ENCODE measurements around the gene MBNL3. TPM values are rescaled to one million over a fixed set of nuclear protein-coding genes. Genes with fewer than 3 reads are reported as not detected.
A peak's percentile ranks its signal among the peaks of the same experiment; 100 is the strongest.

The MBNL3 gene
- total RNA-seq, 1 experiment from 2014 or later: 5.1 TPM

DNA sequence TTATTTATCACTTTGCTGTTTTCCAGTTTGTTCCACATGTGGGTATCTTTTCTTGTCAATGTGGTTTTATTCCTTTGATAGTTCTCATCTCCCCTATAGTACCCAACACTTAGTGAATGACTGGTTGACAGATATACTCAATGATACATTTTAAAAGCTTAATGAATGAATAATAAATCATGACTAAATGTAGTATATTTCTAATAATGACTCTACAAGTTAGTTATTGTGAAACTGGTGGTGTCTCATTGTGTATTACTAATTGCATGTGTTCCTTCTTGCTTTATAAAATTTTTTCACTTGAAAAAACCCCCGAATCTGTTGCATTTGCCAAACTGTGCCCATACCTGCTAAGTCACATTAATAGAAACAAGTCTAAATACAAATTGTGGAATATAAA lies 95.4 kb downstream of the MBNL3 start:
- Histone ChIP-seq H3K27me3 (ENCODE audit: control insufficient read depth, insufficient read depth, low read length) (no peaks in the 10 kb centered on the region), H3K4me3 (ENCODE audit: insufficient read depth, low read depth, low read length) (no peak overlapping the region), H3K36me3 (replicated peaks; ENCODE audit: control insufficient read depth, insufficient read depth, low read length) (no peaks in the 10 kb centered on the region)
- DNase-seq: no peak

DNA sequence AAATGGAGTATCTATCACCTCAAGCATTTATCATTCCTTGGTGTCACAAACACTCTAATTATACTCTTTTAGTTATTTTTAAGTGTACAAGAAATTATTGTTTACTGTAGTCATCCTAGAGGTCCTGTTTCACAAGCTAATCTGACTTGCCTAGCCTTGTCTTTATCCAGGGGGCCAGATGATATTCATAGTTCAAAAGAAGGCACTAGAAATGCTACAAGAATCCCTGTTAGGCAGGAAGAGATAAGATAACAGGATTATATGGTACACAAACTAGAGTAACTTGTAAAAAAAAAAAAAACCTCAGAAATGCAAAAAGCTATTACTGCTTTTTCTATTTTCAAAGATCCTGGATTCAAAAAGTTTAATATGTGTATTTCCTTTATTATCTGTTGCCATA lies 95.8 kb downstream of the MBNL3 start:
- H3K4me3 ChIP-seq (ENCODE audit: insufficient read depth, low read depth, low read length): no peak overlapping the region
- no peak for DNase-seq
- no peaks in the 10 kb centered on the region for H3K36me3 ChIP-seq (replicated peaks; ENCODE audit: control insufficient read depth, insufficient read depth, low read length)
- H3K27me3 ChIP-seq (ENCODE audit: control insufficient read depth, insufficient read depth, low read length): no peaks in the 10 kb centered on the region

DNA sequence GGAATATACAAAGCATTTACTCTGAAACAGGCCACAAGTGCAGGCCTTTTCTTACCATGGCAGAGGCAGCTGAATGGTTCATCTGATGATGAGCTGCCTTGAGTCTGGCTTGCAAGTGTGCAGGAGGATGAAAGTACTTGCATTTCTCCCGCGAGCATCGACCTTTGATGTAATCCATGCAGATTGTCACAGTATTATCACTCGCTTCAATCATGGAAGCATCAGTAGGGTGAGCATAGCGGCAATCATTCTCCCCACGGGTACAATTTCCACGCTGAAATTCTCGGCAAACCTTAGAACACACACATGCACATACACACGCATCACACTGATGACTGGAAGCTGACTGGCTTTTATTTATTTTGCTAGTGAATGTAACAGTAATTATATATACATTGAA lies 98.0 kb downstream of the MBNL3 start:
- Histone ChIP-seq H3K36me3 (replicated peaks; ENCODE audit: control insufficient read depth, insufficient read depth, low read length) (no peaks in the 10 kb centered on the region), H3K27me3 (ENCODE audit: control insufficient read depth, insufficient read depth, low read length) (no peaks in the 10 kb centered on the region), H3K4me3 (ENCODE audit: insufficient read depth, low read depth, low read length) (no peak overlapping the region)
- DNase-seq: no peak

DNA sequence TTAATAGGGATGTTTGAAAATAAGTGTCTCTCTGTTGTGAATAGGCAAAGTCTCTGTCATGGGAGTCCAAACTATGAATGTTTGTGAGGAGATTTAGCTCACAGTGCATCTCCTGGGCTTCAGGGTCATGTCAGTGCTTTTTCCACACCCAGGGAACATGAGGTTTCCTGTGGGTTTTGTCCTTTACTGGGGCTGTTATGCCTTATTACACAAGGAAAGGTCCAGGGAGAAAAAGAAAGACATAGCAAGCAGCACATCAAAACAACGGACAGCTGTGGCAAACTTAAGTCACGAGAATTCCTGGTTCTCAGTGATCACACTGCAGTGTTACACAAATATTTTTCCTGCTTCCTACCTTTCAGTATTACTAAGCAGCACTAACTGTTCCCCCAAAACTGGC lies 99.4 kb downstream of the MBNL3 start:
- no peaks in the 10 kb centered on the region for H3K36me3 ChIP-seq (replicated peaks; ENCODE audit: control insufficient read depth, insufficient read depth, low read length)
- no peaks in the 10 kb centered on the region for H3K27me3 ChIP-seq (ENCODE audit: control insufficient read depth, insufficient read depth, low read length)
- DNase-seq: no peak
- H3K4me3 ChIP-seq (ENCODE audit: insufficient read depth, low read depth, low read length): no peak overlapping the region

DNA sequence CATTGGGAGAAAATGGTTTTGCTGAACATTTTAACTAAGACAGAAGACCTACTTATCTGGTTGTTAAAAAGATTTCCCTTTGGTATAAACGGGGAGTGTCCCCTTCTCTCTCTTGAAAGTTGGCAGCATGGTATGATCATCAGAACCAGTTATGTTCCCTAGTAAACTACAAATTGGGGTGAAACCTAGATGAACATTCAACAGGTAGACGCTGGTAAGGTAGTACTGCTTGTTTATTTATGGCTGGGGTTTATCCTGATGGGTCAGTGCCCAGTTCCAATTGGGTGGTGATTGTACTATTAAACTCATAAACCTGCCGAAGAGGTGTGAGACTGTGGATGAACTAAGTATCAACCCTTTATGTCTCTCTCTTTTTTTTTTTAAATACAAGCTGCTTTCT lies 100.5 kb downstream of the MBNL3 start:
- Histone ChIP-seq H3K36me3 (replicated peaks; ENCODE audit: control insufficient read depth, insufficient read depth, low read length) (no peaks in the 10 kb centered on the region), H3K27me3 (ENCODE audit: control insufficient read depth, insufficient read depth, low read length) (no peaks in the 10 kb centered on the region), H3K4me3 (ENCODE audit: insufficient read depth, low read depth, low read length) (no peak overlapping the region)
- DNase-seq: no peak

DNA sequence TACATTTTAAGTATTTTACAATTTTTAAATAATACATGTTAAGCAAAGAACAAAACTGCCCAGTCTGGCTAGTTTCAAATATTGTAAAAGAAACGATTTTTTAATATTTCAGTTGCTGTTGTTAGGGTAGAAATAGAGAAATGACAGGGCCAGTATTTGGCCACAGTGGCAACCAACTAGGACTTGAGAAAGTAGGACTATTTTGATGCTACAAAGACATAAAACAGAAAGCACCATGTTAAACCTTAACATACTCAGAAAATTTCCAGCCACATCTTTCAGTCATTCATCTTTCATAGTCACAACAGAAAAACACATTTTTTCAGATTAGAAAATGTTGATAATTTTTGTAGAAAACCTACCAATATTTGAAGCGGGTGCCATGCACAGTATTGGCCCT lies 104.5 kb downstream of the MBNL3 start:
- H3K36me3 ChIP-seq (replicated peaks; ENCODE audit: control insufficient read depth, insufficient read depth, low read length): no peaks in the 10 kb centered on the region
- H3K4me3 ChIP-seq (ENCODE audit: insufficient read depth, low read depth, low read length): no peak overlapping the region
- DNase-seq: no peak
- H3K27me3 ChIP-seq (ENCODE audit: control insufficient read depth, insufficient read depth, low read length): no peaks in the 10 kb centered on the region

DNA sequence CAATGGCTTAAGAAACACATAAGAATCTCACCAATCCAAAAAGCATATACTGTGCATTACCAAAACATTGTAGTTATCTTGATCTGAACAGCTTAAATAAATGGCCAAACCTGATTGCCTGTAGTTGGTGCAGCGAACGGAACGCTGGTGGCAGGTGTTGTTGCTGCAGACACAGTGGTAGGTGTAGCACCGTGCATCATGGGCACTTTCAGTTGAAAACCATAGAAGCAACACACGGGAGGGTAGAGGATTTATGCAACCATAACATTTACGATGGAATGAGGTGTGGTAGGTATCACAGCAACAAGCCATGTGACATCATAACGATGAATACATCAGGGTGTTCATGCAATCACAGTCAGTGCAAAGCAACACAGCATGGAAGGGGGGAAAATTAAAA lies 106.8 kb downstream of the MBNL3 start:
- no peak for DNase-seq
- H3K4me3 ChIP-seq (ENCODE audit: insufficient read depth, low read depth, low read length): no peak overlapping the region
- no peaks in the 10 kb centered on the region for H3K36me3 ChIP-seq (replicated peaks; ENCODE audit: control insufficient read depth, insufficient read depth, low read length)
- no peaks in the 10 kb centered on the region for H3K27me3 ChIP-seq (ENCODE audit: control insufficient read depth, insufficient read depth, low read length)

DNA sequence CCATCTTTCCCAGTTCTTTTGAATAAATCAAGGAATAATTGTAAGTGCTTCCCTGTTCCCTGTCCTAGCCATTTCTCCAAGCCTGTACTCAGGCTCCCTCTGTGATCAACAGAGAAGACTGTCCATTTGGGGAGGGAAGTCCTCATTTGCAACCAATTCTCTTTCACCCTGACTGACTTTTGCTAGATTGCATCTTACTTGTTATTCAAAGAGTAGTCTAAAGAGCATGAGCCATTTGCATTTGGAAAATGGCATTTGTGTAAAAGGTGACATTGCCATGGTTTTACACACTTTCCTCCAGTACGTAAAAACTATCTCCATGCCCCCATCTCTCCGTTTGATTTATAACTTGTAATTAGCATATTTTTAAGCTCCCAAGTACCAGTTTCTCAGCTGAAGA lies 110.6 kb downstream of the MBNL3 start:
- Histone ChIP-seq H3K4me3 (ENCODE audit: insufficient read depth, low read depth, low read length) (no peak overlapping the region), H3K27me3 (ENCODE audit: control insufficient read depth, insufficient read depth, low read length) (no peaks in the 10 kb centered on the region)
- no peak for DNase-seq

DNA sequence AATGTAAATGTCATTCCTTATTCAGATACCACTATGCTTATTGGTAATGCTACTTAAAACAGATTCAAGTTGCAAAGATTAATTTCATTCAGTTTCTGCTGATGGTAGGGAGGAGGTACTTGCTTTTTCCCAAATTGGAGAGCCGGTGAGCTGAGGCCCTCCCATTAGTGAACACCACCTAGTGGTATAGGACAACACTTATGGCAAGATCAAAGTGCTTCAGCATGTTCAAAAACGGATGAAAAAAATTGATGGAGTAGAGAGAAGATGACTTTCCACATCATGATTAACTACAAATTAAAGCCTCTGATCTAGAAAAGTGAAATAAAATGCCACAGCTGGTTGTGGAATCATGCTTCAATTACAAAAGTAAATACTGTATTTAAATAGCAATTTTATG lies 112.9 kb downstream of the MBNL3 start:
- peaks cover 4% of the 10 kb centered on the region; the same call in 1 of the 2 replicates for H3K27me3 ChIP-seq (ENCODE audit: control insufficient read depth, insufficient read depth, low read length)
- no peaks in the 10 kb centered on the region for H3K36me3 ChIP-seq (replicated peaks; ENCODE audit: control insufficient read depth, insufficient read depth, low read length)
- DNase-seq: peak; percentile 8
- no peak overlapping the region for H3K4me3 ChIP-seq (ENCODE audit: insufficient read depth, low read depth, low read length)

More for the DNA sequence above, 110.6 kb downstream of the MBNL3 start:
- H3K36me3 ChIP-seq (replicated peaks; ENCODE audit: control insufficient read depth, insufficient read depth, low read length): no peaks in the 10 kb centered on the region

DNA sequence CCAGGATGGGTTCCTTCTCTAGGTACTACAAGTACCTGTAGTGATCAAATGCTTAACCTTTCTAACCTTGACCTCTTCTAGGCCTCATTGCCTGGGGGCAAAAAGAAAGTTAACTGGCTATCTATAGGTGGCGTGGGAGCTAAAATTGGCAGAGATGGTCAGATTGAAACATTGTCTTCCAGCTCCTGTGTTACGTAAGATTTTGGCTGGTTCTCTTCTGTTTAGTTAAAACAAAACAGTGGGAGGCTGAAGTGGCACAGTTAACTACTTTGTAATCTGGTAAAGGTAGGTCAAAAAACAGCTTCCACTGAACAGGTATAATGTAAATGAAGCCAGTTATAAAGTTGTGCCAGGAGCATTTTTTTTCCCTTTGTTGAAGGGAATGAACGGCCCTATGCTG lies 115.2 kb downstream of the MBNL3 start:
- Histone ChIP-seq H3K36me3 (replicated peaks; ENCODE audit: control insufficient read depth, insufficient read depth, low read length) (no peaks in the 10 kb centered on the region), H3K4me3 (ENCODE audit: insufficient read depth, low read depth, low read length) (no peak overlapping the region)
- DNase-seq: no peak

DNA sequence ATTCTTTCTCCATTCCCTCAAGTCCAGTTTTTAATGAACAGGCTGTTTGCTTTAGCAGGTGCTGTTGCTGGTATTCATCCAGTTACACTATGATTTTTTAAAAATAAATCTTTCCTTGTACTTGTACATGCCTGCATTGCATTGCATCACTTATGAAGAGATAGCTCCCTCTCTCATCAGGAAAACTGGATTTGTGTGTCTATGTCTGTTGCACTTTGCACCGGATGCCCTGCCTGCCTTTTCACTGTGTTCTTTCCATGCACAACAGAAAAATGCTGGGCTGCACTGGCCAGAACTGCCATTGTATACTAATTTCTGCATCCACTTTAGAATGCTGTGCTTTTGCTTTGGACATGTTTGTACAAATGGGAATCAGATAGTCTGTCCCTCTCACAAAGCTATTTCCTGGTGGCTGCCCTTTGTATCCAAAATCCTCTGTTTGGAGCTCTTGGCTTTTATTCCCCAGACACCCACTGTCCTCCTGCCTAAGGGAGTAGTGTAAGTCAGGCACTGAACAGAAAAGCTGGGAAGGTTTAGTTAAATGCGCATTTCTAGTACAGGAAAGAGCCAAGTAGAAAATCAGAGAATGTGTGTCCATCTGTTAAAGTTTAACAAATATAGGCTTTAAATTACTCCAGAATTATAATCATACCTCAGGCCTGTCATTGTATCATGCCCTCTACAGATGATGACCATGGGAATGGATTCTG lies 119.1 kb downstream of the MBNL3 start:
- no peak for DNase-seq
- peaks cover 55% of the 10 kb centered on the region for H3K27me3 ChIP-seq (ENCODE audit: control insufficient read depth, insufficient read depth, low read length)
- H3K36me3 ChIP-seq (replicated peaks; ENCODE audit: control insufficient read depth, insufficient read depth, low read length): no peaks in the 10 kb centered on the region
- no peak overlapping the region for H3K4me3 ChIP-seq (ENCODE audit: insufficient read depth, low read depth, low read length)

More for the DNA sequence above, 115.2 kb downstream of the MBNL3 start:
- peaks cover 25% of the 10 kb centered on the region for H3K27me3 ChIP-seq (ENCODE audit: control insufficient read depth, insufficient read depth, low read length)

DNA sequence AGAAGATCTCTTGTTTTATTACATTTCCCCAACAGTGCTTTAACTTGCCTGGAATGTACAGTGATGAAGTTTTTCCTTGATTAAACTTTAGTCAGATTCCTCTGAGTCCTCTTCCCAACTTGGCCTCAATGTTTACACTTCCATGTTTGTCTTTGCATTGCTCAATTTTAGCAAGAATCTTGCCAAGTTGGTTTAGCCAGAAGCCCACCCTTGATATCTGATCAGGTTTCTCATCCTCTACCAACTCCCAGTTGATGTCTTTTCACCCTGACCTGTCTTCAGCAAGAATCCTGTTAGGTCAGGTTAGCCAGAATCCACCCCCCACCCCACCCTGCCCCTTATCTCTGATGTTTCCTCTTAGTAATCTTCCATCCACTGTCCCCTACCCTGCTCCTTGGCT lies 120.9 kb downstream of the MBNL3 start:
- no peak overlapping the region for H3K4me3 ChIP-seq (ENCODE audit: insufficient read depth, low read depth, low read length)
- peaks cover 61% of the 10 kb centered on the region for H3K27me3 ChIP-seq (ENCODE audit: control insufficient read depth, insufficient read depth, low read length)
- no peak for DNase-seq
- no peaks in the 10 kb centered on the region for H3K36me3 ChIP-seq (replicated peaks; ENCODE audit: control insufficient read depth, insufficient read depth, low read length)

DNA sequence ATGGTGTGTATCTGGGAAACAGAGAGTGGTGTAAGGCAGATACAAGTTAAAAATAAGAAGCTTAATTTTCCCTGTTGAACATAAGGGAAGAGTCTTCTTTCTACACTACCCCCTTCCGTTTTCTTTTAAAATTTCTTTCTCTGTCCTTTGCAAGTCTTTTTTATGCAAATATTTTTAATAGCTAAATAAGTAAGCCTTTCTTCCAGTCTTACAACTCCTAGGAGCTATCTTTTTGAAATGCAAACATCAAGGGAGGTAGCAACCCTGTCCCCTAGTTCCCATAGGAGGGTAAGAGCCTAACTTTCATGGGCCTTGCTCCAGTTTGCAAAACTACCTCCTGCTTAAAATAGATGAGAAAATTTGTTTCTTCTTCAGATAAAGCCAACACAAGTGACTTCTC lies 121.5 kb downstream of the MBNL3 start:
- DNase-seq: no peak
- H3K27me3 ChIP-seq (ENCODE audit: control insufficient read depth, insufficient read depth, low read length): peaks cover 63% of the 10 kb centered on the region
- no peak overlapping the region for H3K4me3 ChIP-seq (ENCODE audit: insufficient read depth, low read depth, low read length)
- H3K36me3 ChIP-seq (replicated peaks; ENCODE audit: control insufficient read depth, insufficient read depth, low read length): no peaks in the 10 kb centered on the region

DNA sequence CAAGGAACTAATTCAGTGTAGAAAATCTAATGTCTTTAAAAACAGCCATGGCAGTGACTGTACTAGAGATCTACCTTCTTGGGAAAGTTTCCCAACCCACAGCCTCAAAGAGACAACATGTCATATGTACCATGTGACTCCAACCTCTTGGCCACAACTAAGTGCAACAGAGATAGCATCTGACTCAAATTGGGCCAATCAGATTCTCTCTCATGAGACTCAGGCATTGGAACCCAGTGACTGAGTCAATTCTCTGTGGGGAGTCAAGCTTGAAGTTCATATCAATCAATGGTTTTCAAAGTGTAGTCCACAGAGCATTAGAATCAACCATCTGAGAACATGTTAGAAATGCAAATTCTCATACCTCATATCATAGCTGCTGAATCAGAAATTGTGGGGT lies 123.3 kb downstream of the MBNL3 start:
- no peak for DNase-seq
- H3K27me3 ChIP-seq (ENCODE audit: control insufficient read depth, insufficient read depth, low read length): peaks cover 57% of the 10 kb centered on the region

DNA sequence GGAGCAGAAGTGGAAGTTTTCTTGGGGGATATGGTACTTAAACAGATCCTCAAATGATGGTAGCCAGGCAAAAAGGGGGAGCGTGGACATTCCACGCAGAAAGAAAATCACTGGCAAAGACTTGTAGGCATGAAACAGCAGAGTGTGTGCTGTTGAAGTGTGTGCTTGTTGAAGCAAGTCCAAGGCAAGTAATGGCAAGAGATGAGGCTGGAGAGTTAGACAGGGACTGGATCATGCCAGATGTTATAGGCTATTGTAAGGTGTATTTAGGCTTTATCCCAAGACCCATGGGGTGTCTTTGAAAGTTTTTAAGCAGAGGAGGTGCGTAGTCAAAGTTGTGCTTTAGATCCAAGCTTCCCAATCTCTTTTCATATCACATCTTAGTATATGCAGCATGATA lies 124.5 kb downstream of the MBNL3 start:
- Histone ChIP-seq H3K4me3 (ENCODE audit: insufficient read depth, low read depth, low read length) (no peak overlapping the region), H3K36me3 (replicated peaks; ENCODE audit: control insufficient read depth, insufficient read depth, low read length) (no peaks in the 10 kb centered on the region), H3K27me3 (ENCODE audit: control insufficient read depth, insufficient read depth, low read length) (peaks cover 47% of the 10 kb centered on the region)
- DNase-seq: no peak

More for the DNA sequence above, 123.3 kb downstream of the MBNL3 start:
- Histone ChIP-seq H3K4me3 (ENCODE audit: insufficient read depth, low read depth, low read length) (no peak overlapping the region), H3K36me3 (replicated peaks; ENCODE audit: control insufficient read depth, insufficient read depth, low read length) (no peaks in the 10 kb centered on the region)

DNA sequence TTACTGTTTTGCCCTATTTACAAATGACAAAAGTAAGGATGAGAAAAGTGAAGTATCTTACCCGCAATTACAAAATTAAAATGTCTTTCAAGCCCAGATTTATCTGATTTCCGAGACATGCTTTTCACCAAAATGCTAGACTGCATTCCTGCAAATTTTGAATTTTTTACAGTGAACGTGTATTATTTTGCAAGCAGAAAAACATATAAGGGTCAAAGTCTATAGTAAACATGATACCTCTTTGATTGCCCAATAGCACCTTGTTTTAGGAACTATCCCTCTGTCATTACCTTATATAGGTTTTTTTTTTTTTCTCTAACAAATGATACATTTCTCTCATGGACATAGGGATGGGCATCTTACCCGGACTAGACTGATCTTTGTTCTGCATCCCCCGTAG lies 135.4 kb downstream of the MBNL3 start:
- Histone ChIP-seq H3K36me3 (replicated peaks; ENCODE audit: control insufficient read depth, insufficient read depth, low read length) (no peaks in the 10 kb centered on the region), H3K27me3 (ENCODE audit: control insufficient read depth, insufficient read depth, low read length) (no peaks in the 10 kb centered on the region)

More for the DNA sequence above, 135.4 kb downstream of the MBNL3 start:
- no peak for DNase-seq
- no peak overlapping the region for H3K4me3 ChIP-seq (ENCODE audit: insufficient read depth, low read depth, low read length)

Measured in H7 (cell line).